H1 (cell line): ENCODE data around the gene SYPL1. TPM values are rescaled to one million over a fixed set of nuclear protein-coding genes. Genes with fewer than 3 reads are reported as not detected.

ENCODE experiments used
- CTCF ChIA-PET: fragments of 300-600 bp; sonication (Branson Sonifier 250); formaldehyde crosslinking; loops from one replicate; lab custom pipeline; 2021; ENCODE audit not compliant: partially characterized antibody; lab: Charles Lee
- POLR2A ChIA-PET: fragments of 300-600 bp; sonication (Branson Sonifier 250); formaldehyde crosslinking; loops from one replicate; lab custom pipeline; 2021; ENCODE audit warnings: inconsistent platforms; ENCODE audit not compliant: partially characterized antibody; lab: Charles Lee
- DNase-seq, 2 experiments: peaks; one replicate each; pipeline versions ENCODE4 v3.0.0 to v3.0.0-alpha.2; 2010 to 2022; ENCODE audit warnings: low spot score in 2 of 2, low read depth in 1 of 2, mixed read lengths in 1 of 2
- FAIRE-seq: peaks from 2 replicates; lab custom pipeline; 2011; peaks lifted over from hg19 to GRCh38; lab: Jason Lieb, UNC
- H2AFZ ChIP-seq: 2 replicates; pipeline ENCODE4 v1.8.1; 2012; ENCODE audit warnings: low read length, inconsistent platforms
- H2AK5ac ChIP-seq: 2 replicates; pipeline ENCODE4 v1.6.1; 2013; ENCODE audit warnings: low read depth, low read length
- H2BK120ac ChIP-seq: replicated peaks from 2 replicates; pipeline ENCODE3; 2013; ENCODE audit warnings: low read depth, low read length, inconsistent platforms
- H2BK12ac ChIP-seq: 2 replicates; pipeline ENCODE4 v1.6.1; 2013; ENCODE audit warnings: low read depth, low read length
- H2BK15ac ChIP-seq: 2 replicates; pipeline ENCODE4 v1.6.1; 2013; ENCODE audit warnings: low read length
- H2BK20ac ChIP-seq: 2 replicates; pipeline ENCODE4 v1.6.1; 2013; ENCODE audit warnings: low read length
- H2BK5ac ChIP-seq: 2 replicates; pipeline ENCODE4 v1.6.1; 2013; ENCODE audit warnings: low read depth, low read length
- H3K14ac ChIP-seq: 2 replicates; pipeline ENCODE4 v1.6.1; 2013; ENCODE audit warnings: inconsistent platforms; ENCODE audit not compliant: insufficient read length
- H3K18ac ChIP-seq: 2 replicates; pipeline ENCODE4 v1.6.1; 2013; ENCODE audit warnings: low read length; ENCODE audit errors: extremely low read depth
- H3K23ac ChIP-seq: 2 replicates; pipeline ENCODE4 v1.6.1; 2013; ENCODE audit warnings: inconsistent platforms; ENCODE audit not compliant: insufficient read length
- H3K23me2 ChIP-seq: 2 replicates; pipeline ENCODE4 v1.6.1; 2013; ENCODE audit warnings: low read depth, low read length
- H3K27ac ChIP-seq: 2 replicates; pipeline ENCODE4 v1.6.1; 2011; ENCODE audit warnings: low read depth, low read length, inconsistent platforms
- H3K27me3 ChIP-seq, 4 experiments: replicated peaks in 1 of 4; 1 replicate in 1 of 4; 2 replicates in 3 of 4; pipeline versions ENCODE4 v1.6.1 to v1.8.1; 2011 to 2013; ENCODE audit warnings: low read length in 3 of 4, mild to moderate bottlenecking in 3 of 4, inconsistent platforms in 2 of 4, mixed read lengths in 2 of 4, moderate library complexity in 1 of 4; ENCODE audit not compliant: control insufficient read depth in 3 of 4, insufficient read depth in 3 of 4; ENCODE audit errors: extremely low read depth in 1 of 4
- H3K36me3 ChIP-seq, 4 experiments: 2 replicates each; pipeline versions ENCODE4 v1.6.1 to v1.8.1; 2011 to 2013; ENCODE audit warnings: mild to moderate bottlenecking in 4 of 4, low read length in 3 of 4, moderate library complexity in 2 of 4, control low read depth in 1 of 4, inconsistent platforms in 1 of 4; ENCODE audit not compliant: insufficient read depth in 4 of 4, control insufficient read depth in 2 of 4
- H3K4ac ChIP-seq: replicated peaks from 2 replicates; pipeline ENCODE3; 2013; ENCODE audit warnings: low read length, low read depth, mixed read lengths, inconsistent platforms; ENCODE audit not compliant: insufficient read length
- H3K4me1 ChIP-seq, 4 experiments: replicated peaks in 1 of 4; 1 replicate in 1 of 4; 2 replicates in 3 of 4; pipeline versions ENCODE4 v1.6.1 to v1.8.1; 2011 to 2013; ENCODE audit warnings: low read length in 3 of 4, inconsistent platforms in 2 of 4, mixed read lengths in 1 of 4; ENCODE audit not compliant: insufficient read depth in 4 of 4, control insufficient read depth in 3 of 4
- H3K4me2 ChIP-seq, 2 experiments: 2 replicates each; pipeline versions ENCODE4 v1.6.1 to v1.8.1; 2011 to 2013; ENCODE audit warnings: low read depth in 2 of 2, low read length in 2 of 2, control low read depth in 1 of 2, inconsistent platforms in 1 of 2, mild to moderate bottlenecking in 1 of 2; ENCODE audit not compliant: insufficient read depth in 1 of 2
- H3K4me3 ChIP-seq, 4 experiments: fragments of 200-600, 300-600 bp in 1 of 4; sonication (generic), shearing (Covaris generic), sonication (Bioruptor Twin) in 1 of 4; 2 replicates each; pipeline versions ENCODE4 v1.5.1 to v1.8.1; 2011 to 2016; ENCODE audit warnings: low read length in 4 of 4, low read depth in 3 of 4, control low read depth in 2 of 4, inconsistent platforms in 2 of 4, mild to moderate bottlenecking in 2 of 4, mixed read lengths in 1 of 4, moderate library complexity in 1 of 4; ENCODE audit not compliant: insufficient read depth in 2 of 4; ENCODE audit errors: extremely low read depth in 1 of 4
- H3K56ac ChIP-seq: replicated peaks from 2 replicates; pipeline ENCODE3; 2013; ENCODE audit warnings: low read depth, mild to moderate bottlenecking, mixed read lengths, low read length, inconsistent platforms; ENCODE audit not compliant: insufficient read length
- H3K79me1 ChIP-seq: 2 replicates; pipeline ENCODE4 v1.6.1; 2013; ENCODE audit warnings: low read depth, low read length, control low read depth
- H3K79me2 ChIP-seq, 2 experiments: 2 replicates each; pipeline versions ENCODE4 v1.6.1 to v1.8.1; 2012 to 2013; ENCODE audit warnings: low read length in 2 of 2, mild to moderate bottlenecking in 2 of 2, inconsistent platforms in 1 of 2; ENCODE audit not compliant: insufficient read depth in 2 of 2, control insufficient read depth in 1 of 2
- H3K9ac ChIP-seq, 4 experiments: replicated peaks in 1 of 4; 1 replicate in 1 of 4; 2 replicates in 3 of 4; pipeline versions ENCODE4 v1.6.1 to v1.8.1; 2011 to 2013; ENCODE audit warnings: low read depth in 3 of 4, low read length in 3 of 4, control low read depth in 2 of 4, mild to moderate bottlenecking in 2 of 4, moderate library complexity in 2 of 4, inconsistent platforms in 1 of 4; ENCODE audit errors: extremely low read depth in 1 of 4
- H3K9me3 ChIP-seq, 2 experiments: 2 replicates each; pipeline versions ENCODE4 v1.6.1 to v1.8.1; 2012 to 2013; ENCODE audit warnings: mild to moderate bottlenecking in 2 of 2, moderate library complexity in 2 of 2, control low read depth in 1 of 2, inconsistent platforms in 1 of 2, low read depth in 1 of 2, low read length in 1 of 2, mixed read lengths in 1 of 2; ENCODE audit not compliant: insufficient read depth in 2 of 2
- H4K20me1 ChIP-seq, 2 experiments: replicated peaks in 1 of 2; 2 replicates each; pipeline versions ENCODE3 to v1.8.1; 2011 to 2013; ENCODE audit warnings: inconsistent platforms in 2 of 2, low read length in 2 of 2, mild to moderate bottlenecking in 1 of 2; ENCODE audit not compliant: insufficient read depth in 2 of 2, control insufficient read depth in 1 of 2
- H4K5ac ChIP-seq: 2 replicates; pipeline ENCODE4 v1.6.1; 2013; ENCODE audit warnings: low read length, low read depth, mixed read lengths, inconsistent platforms; ENCODE audit not compliant: insufficient read length
- H4K8ac ChIP-seq: 2 replicates; pipeline ENCODE4 v1.8.0; 2013; ENCODE audit warnings: mild to moderate bottlenecking, moderate library complexity, low read length, inconsistent platforms; ENCODE audit not compliant: insufficient read depth; ENCODE audit errors: extremely low read depth
- H4K91ac ChIP-seq: replicated peaks from 2 replicates; pipeline ENCODE3; 2013; ENCODE audit warnings: low read length, mixed read lengths, inconsistent platforms; ENCODE audit not compliant: insufficient read length
- CHD2 ChIP-seq: IDR thresholded peaks from 2 replicates; pipeline ENCODE4 v1.6.1; 2012; ENCODE audit warnings: low read length, improper control_type of control experiment
- EP300 ChIP-seq, 2 experiments: IDR thresholded peaks; 1 replicate in 1 of 2; 2 replicates in 1 of 2; pipeline ENCODE4 v1.6.1; 2011 to 2012; ENCODE audit warnings: low read depth in 2 of 2, low read length in 2 of 2, mild to moderate bottlenecking in 2 of 2, borderline replicate concordance in 1 of 2, inconsistent platforms in 1 of 2, moderate library complexity in 1 of 2
- EZH2 ChIP-seq: fragments of 200-600 bp; sonication (generic); IDR thresholded peaks from 2 replicates; pipeline ENCODE4 v1.7.1; 2012; ENCODE audit warnings: low read depth, mild to moderate bottlenecking, moderate library complexity, low read length, inconsistent platforms; ENCODE audit not compliant: severe bottlenecking
- MAFK ChIP-seq: IDR thresholded peaks from 2 replicates; pipeline ENCODE4 v1.6.1; 2012; ENCODE audit warnings: low read depth, mild to moderate bottlenecking, improper control_type of control experiment, low read length
- MAX ChIP-seq: IDR thresholded peaks from 2 replicates; pipeline ENCODE4 v1.6.1; 2012; ENCODE audit warnings: inconsistent platforms
- SIRT6 ChIP-seq: IDR thresholded peaks from one replicate; pipeline ENCODE4 v1.7.1; 2012; ENCODE audit warnings: low read length, inconsistent platforms
- SIX5 ChIP-seq: IDR thresholded peaks from 2 replicates; pipeline ENCODE4 v1.6.1; 2011; ENCODE audit warnings: mild to moderate bottlenecking, low read depth, low read length
- SP2 ChIP-seq: IDR thresholded peaks from 2 replicates; pipeline ENCODE4 v1.6.1; 2012; ENCODE audit warnings: mild to moderate bottlenecking, low read length, inconsistent platforms
- TAF1 ChIP-seq: IDR thresholded peaks from 2 replicates; pipeline ENCODE4 v1.6.1; 2011; ENCODE audit warnings: mild to moderate bottlenecking, low read depth, low read length
- TAF7 ChIP-seq: optimal IDR thresholded peaks from 2 replicates; pipeline ENCODE3; 2011; ENCODE audit warnings: low read depth, mild to moderate bottlenecking, inconsistent platforms, low read length, moderate library complexity, borderline replicate concordance
- TCF12 ChIP-seq: IDR thresholded peaks from 2 replicates; pipeline ENCODE4 v1.6.1; 2011; ENCODE audit warnings: low read depth, mild to moderate bottlenecking, low read length
- TEAD4 ChIP-seq: IDR thresholded peaks from 2 replicates; pipeline ENCODE4 v1.6.1; 2012; ENCODE audit warnings: low read depth, low read length, inconsistent platforms, mixed read lengths
- YY1 ChIP-seq: IDR thresholded peaks from 2 replicates; pipeline ENCODE4 v1.6.1; 2011; ENCODE audit warnings: low read depth, mild to moderate bottlenecking, low read length
- WGBS, 2 experiments: shearing (Covaris generic) in 1 of 2; methylation state at CpG; one replicate each; pipeline versions ENCODE4 v1.1.6 to v1.1.7; 2013 to 2015; ENCODE audit warnings: low lambda C conversion rate in 2 of 2, mixed read lengths in 2 of 2, inconsistent platforms in 1 of 2, low coverage in 1 of 2, missing lambda C conversion rate in 1 of 2; ENCODE audit not compliant: insufficient replicate concordance in 2 of 2, insufficient coverage in 1 of 2, insufficient read length in 1 of 2; ENCODE audit errors: extremely low coverage in 1 of 2, missing lambda C conversion rate in 1 of 2; 5-methylcytosine and 5-hydroxymethylcytosine counted together
- polyA plus RNA-seq, 7 experiments: library from polyadenylated mRNA; depleted of rRNA in 3 of 7; stranded (reverse) in 5 of 7; unstranded in 2 of 7; fragments of >200 nt in 5 of 7; fragments of 200-250 nt in 2 of 7; gene quantifications; 1 replicate in 5 of 7; 2 replicates in 1 of 7; 4 replicates in 1 of 7; pipeline versions ENCODE4 v1.2.1 to v1.2.3, GENCODE V29; 2011 to 2013; ENCODE audit warnings: missing spikeins in 2 of 7, mixed read lengths in 2 of 7
- total RNA-seq: library from RNA; stranded (reverse); fragmentation: NEBNext Ultra II Directional; extraction: Animal tissue kit (Norgen Biotek cat#: 25700); gene quantifications from 2 replicates; pipeline ENCODE4 v1.2.1, GENCODE V29; 2021

SYPL1 gene
- total and polyA plus RNA-seq, 2 of the 8 experiments (the other 6 are each of a cell fraction or from before 2014, with no cell fraction given) = 44.9 to 57.7 TPM

GRCh38 chr7:106100863-106101629, 11.1 kb downstream of the SYPL1 start:
- H4K91ac ChIP-seq = no peak overlapping the region
- H3K14ac ChIP-seq = no peak overlapping the region
- H3K27me3 ChIP-seq = no peaks in the 10 kb centered on the region
- no peaks in the 10 kb centered on the region for H4K20me1 ChIP-seq
- H2BK15ac ChIP-seq = no peak overlapping the region
- H4K5ac ChIP-seq = no peak overlapping the region
- H3K56ac ChIP-seq = no peak overlapping the region
- no peak overlapping the region for H3K4ac ChIP-seq
- DNase-seq (no peak), FAIRE-seq (no peak)
- H3K4me3 ChIP-seq = no peak overlapping the region
- peaks cover 0 to 3% (median 0%) of the 10 kb centered on the region in 4 experiments; a peak in 1 of 7 replicates for H3K4me1 ChIP-seq
- H3K23ac ChIP-seq = no peak overlapping the region
- no peak overlapping the region for H4K8ac ChIP-seq
- POLR2A ChIA-PET = interaction anchor here (1.5 to 2.3 kb wide), 2 partner anchors 11 to 16 kb away, joined by 4 to 14 read pairs; partner anchors contain the start of gene SYPL1
- H3K27ac ChIP-seq = no peak overlapping the region
- H3K18ac ChIP-seq = no peak overlapping the region
- no peak overlapping the region for H3K4me2 ChIP-seq
- H2BK20ac ChIP-seq = no peak overlapping the region
- H3K79me2 ChIP-seq = peaks cover 0 to 69% of the 10 kb centered on the region in 2 experiments; a peak in 2 of 4 replicates
- H3K79me1 ChIP-seq = peaks cover 3% of the 10 kb centered on the region; the same call in 1 of the 2 replicates
- H3K9me3 ChIP-seq = no peaks in the 10 kb centered on the region
- H2AK5ac ChIP-seq = no peak overlapping the region
- 96% methylated on average over 5 of the region's 5 CpGs; no CpG with 5 or more reads in 1 of the 2 experiments for WGBS, 2 experiments
- H2BK12ac ChIP-seq = no peak overlapping the region
- CTCF ChIA-PET = interaction anchor here (0.6 kb wide), 1 partner anchor 21 kb away, joined by 3 read pairs; no protein-coding TSS in a partner anchor
- H3K36me3 ChIP-seq = peaks cover 0 to 20% (median 1%) of the 10 kb centered on the region in 4 experiments; a peak in 5 of 8 replicates
- H3K9ac ChIP-seq = no peak overlapping the region
- H2BK120ac ChIP-seq = no peak overlapping the region
- H2AFZ ChIP-seq = no peak overlapping the region
- no peaks in the 10 kb centered on the region for H3K23me2 ChIP-seq
- no peak overlapping the region for H2BK5ac ChIP-seq
- TF ChIP-seq EP300 (IDR thresholded peaks at IDR 0.05; ENCODE audit: borderline replicate concordance in 1 of 2, low read depth in 2 of 2, low read length in 2 of 2) = no peak
- TF ChIP-seq EZH2 = no peak
- no peak for TF ChIP-seq TAF7
- TF ChIP-seq CHD2 = no peak
- no peak for TF ChIP-seq TEAD4
- TF ChIP-seq SP2 = no peak
- TF ChIP-seq TAF1 = no peak
- TF ChIP-seq TCF12 = no peak
- no peak for TF ChIP-seq MAFK
- TF ChIP-seq SIRT6 = no peak
- TF ChIP-seq YY1 = no peak
- no peak for TF ChIP-seq SIX5
- no peak for TF ChIP-seq MAX
